ENCODE results near the gene TCF20. TPM values are rescaled to one million over a fixed set of nuclear protein-coding genes. Genes with fewer than 3 reads are reported as not detected.
A peak's percentile ranks its signal among the peaks of the same experiment; 100 is the strongest.

TCF20 gene
- total RNA-seq, 1 donor from 2014 or later = 52.4 TPM

DNA sequence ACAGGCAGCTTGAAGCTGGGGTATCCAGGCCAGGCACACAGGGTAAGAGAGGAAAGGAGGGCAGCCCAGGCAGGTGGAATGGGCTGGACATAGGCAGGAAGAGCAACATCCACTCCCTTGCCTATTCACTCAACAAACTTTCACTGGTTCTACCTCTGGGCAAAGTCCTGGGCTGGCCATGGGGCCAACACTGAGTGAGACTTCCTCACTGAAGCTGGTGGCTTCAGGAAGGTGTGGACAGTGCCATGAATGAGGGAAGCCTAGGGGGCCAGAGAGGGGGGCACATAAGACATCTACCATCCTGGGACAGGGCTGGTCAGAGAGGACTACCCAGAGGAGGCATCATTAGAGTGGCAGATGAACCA lies 44.9 kb upstream of the TCF20 start:
- H3K36me3 ChIP-seq (ENCODE audit: control insufficient read depth, insufficient read depth, low read length) = no peaks in the 10 kb centered on the region
- TF ChIP-seq, protein P1, sequence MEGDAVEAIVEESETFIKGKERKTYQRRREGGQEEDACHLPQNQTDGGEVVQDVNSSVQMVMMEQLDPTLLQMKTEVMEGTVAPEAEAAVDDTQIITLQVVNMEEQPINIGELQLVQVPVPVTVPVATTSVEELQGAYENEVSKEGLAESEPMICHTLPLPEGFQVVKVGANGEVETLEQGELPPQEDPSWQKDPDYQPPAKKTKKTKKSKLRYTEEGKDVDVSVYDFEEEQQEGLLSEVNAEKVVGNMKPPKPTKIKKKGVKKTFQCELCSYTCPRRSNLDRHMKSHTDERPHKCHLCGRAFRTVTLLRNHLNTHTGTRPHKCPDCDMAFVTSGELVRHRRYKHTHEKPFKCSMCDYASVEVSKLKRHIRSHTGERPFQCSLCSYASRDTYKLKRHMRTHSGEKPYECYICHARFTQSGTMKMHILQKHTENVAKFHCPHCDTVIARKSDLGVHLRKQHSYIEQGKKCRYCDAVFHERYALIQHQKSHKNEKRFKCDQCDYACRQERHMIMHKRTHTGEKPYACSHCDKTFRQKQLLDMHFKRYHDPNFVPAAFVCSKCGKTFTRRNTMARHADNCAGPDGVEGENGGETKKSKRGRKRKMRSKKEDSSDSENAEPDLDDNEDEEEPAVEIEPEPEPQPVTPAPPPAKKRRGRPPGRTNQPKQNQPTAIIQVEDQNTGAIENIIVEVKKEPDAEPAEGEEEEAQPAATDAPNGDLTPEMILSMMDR (IDR thresholded peaks at IDR 0.05; ENCODE audit: insufficient read depth, low read length, poor library complexity, severe bottlenecking) = no peak
- DNase-seq (ENCODE audit: low read depth) = no peak
- peaks cover 9% of the 10 kb centered on the region for H3K27me3 ChIP-seq (ENCODE audit: control insufficient read depth, insufficient read depth, low read length)
- H3K4me3 ChIP-seq (ENCODE audit: low read depth, low read length) = no peak overlapping the region

- Histone ChIP-seq H3K27me3 (ENCODE audit: control insufficient read depth, insufficient read depth, low read length) (peaks cover 9% of the 10 kb centered on the region), H3K4me3 (ENCODE audit: low read depth, low read length) (no peak overlapping the region), H3K36me3 (ENCODE audit: control insufficient read depth, insufficient read depth, low read length) (no peaks in the 10 kb centered on the region)
- TF ChIP-seq, protein P1 (IDR thresholded peaks at IDR 0.05; ENCODE audit: insufficient read depth, low read length, poor library complexity, severe bottlenecking) = no peak
- DNase-seq (ENCODE audit: low read depth) = no peak
These were observed 44.4 kb upstream of the TCF20 start for GRCh38 chr22:42314709-42315391.

DNA sequence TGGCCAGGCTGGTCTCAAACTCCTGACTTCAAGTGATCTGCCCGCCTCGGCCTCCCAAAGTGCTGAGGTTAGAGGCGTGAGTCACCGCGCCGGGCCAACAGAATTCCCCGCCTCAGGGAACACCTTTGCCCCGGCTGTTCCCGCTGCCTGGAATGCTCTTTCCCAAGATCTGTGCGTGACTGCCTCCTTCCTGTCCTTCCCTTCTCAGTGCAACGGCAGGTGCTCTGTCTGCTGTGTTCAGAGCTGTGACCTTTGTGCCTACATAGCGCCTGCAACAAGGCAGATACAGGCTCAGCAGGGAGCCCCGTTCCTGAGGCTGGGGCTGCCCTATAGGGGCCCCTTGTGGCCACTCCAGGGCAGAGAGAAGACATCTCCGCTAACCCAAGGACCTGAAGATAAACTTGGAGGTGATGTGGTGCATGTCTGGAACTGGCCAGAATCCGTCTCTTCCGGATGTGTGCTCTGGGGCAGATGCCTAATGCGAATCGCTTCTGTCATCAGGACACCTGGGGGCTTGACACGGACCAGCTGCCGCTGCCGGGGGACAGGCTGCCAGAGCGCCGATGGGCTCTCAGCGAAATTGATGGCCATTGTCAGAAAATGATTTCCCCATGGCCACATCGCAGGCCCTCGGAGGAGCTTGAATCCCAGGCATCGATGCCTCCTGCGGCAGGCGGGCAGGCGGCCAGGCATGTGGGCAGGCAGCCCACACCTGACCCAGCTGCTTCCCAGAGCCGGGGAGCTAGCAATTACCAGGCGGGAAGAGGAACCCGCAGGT lies 43.5 kb upstream of the TCF20 start:
- Histone ChIP-seq H3K27me3 (ENCODE audit: control insufficient read depth, insufficient read depth, low read length) (peaks cover 11% of the 10 kb centered on the region), H3K36me3 (ENCODE audit: control insufficient read depth, insufficient read depth, low read length) (no peaks in the 10 kb centered on the region), H3K4me3 (ENCODE audit: low read depth, low read length) (no peak overlapping the region)
- TF ChIP-seq, protein P1 (IDR thresholded peaks at IDR 0.05; ENCODE audit: insufficient read depth, low read length, poor library complexity, severe bottlenecking) = peak; percentile 61
- DNase-seq (ENCODE audit: low read depth) = peak; percentile 35

DNA sequence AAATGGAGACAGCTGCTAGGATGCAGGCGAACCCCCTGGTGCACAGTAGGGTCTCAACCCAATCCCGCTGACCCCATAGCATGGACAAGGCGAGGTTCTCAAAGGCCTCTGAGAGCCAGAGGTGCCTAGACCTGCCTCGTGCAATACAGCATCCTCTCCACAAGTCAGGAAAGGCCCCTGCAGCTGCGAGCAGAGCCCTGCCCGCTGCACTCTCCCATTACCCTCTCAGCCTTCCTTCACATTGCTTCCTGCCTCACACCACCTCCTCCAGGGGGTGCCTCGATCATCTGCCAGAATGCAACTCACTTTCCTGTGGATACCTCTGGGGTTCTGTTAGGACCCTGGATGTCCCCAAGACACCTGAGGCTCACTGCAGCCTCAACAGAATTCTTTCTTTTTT lies 42.8 kb upstream of the TCF20 start:
- no peaks in the 10 kb centered on the region for H3K36me3 ChIP-seq (ENCODE audit: control insufficient read depth, insufficient read depth, low read length)
- no peak for DNase-seq (ENCODE audit: low read depth)
- TF ChIP-seq, protein P1 (IDR thresholded peaks at IDR 0.05; ENCODE audit: insufficient read depth, low read length, poor library complexity, severe bottlenecking) = no peak
- H3K4me3 ChIP-seq (ENCODE audit: low read depth, low read length) = no peak overlapping the region
- H3K27me3 ChIP-seq (ENCODE audit: control insufficient read depth, insufficient read depth, low read length) = peaks cover 9% of the 10 kb centered on the region

DNA sequence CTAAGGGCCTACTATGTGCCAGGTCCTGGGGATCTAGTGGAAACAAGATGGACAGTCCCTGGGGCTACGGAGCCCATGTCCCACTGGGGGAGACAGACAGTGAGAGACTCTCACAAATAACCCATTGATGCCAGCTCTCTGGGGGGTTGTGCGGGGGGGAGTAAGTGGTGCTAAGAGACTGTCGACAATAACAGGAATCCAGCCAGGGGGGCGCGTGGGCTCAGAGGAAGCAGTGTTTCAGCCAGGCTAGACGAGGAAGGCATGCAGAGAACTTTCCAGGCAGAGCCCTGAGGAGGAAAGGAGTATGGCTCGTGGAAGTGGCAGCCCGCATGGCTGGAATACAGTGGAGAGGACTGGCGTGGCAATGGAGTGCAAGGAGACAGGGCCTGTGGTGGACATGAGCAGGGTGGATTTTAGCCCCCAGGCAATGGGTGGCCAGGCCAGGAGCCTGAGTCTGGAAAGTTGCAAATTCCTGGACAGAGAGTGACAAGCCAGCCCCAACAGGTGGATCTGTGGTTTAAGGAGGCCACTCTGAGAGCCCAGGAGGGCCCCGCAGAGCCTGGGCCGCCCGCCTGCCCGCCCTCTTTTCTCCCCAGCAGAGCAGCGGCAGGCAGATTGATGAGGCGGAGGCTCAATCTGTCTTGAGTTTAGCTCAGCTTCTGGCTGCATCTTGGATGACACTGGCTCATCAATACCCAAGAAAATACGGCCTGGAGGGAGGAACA lies 40.0 kb upstream of the TCF20 start:
- Histone ChIP-seq H3K4me3 (ENCODE audit: low read depth, low read length) (no peak overlapping the region), H3K36me3 (ENCODE audit: control insufficient read depth, insufficient read depth, low read length) (no peaks in the 10 kb centered on the region), H3K27me3 (ENCODE audit: control insufficient read depth, insufficient read depth, low read length) (peaks cover 19% of the 10 kb centered on the region)
- no peak for DNase-seq (ENCODE audit: low read depth)
- TF ChIP-seq, protein P1 (IDR thresholded peaks at IDR 0.05; ENCODE audit: insufficient read depth, low read length, poor library complexity, severe bottlenecking) = no peak

Measured in kidney epithelial cell (primary cell).